G401 (cell line): ENCODE data around the gene FGF4. TPM values are rescaled to one million over a fixed set of nuclear protein-coding genes. Genes with fewer than 3 reads are reported as not detected.

Experiments used
- DNase-seq: peaks from one replicate; pipeline ENCODE4 v3.0.0-alpha.2; 2015; ENCODE audit warnings: low spot score
- in situ Hi-C: cut with HindIII; loops from 2 replicates; pipeline ENCODE4 v1.10.0; 2016; ENCODE audit warnings: low sequenced_read_pairs, mixed read lengths
- total RNA-seq: library from RNA; depleted of rRNA; stranded (reverse); fragments of >200 nt; shearing (Covaris generic); gene quantifications from 2 replicates; pipeline ENCODE4 v1.2.3, GENCODE V29; 2014

Gene FGF4
- total RNA-seq, 1 experiment from 2014 or later, result not detected

DNA sequence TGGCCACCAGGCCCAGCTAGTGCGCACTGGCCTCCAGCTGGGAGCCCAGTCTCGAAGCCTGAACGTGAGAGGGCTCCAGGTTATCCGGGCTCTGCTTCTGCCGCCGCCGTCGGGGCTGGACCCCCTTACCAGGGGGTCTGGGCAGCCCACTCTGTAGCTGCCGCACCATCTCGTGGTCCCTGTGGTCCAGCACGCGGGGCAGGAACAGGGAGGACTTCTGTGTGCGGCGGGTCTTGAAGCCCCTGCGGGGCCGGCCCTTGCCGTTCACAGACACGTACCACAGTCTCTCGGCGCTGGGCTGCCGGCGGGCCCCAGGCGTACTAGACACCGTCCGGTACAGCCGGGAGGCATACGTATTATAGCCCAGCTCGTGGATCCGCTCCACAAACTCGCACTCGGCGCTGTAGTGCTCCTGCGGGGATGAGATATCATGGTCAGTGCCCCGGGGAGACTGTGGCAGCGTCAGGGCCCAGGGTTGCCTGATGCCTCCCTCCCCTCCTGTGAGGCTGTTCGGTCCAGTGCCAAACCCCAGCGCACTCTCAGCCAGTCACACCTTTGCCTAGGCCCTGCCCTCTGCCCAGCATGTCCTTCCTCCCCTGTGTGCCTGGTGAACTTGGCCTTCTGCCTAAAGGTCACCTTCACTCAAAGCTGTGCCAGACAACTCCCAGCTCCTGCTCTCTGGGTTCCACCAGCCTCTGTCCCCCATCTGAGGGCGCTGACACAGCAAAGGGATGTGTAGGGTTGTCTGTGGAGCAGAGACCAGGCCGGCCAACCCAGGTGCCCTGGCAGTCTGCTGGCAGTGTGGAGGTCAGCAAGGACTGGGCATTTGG, 35.4 kb upstream of the FGF4 start:
- in situ Hi-C loops, result no loop called here
- DNase-seq, result no peak

DNA sequence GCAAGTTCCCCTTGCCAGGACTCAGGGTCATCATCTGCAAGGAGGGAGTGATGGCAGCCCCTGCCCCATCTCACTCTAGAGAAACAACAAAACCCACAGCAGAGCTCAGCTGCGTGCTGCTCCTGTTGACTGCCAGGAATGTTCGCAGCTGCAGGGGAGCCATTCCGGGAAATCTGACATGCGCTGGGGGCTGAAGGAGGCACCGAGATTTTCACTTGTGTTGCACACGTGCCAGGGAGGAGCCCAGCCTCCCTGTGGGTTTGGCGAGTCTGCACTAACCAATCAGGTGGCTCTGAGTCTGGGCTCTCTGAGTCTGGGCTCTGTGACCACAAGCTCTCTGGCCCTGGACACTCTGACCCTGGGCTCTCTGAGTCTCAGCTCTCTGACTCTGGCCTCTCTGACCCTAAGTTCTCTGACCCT, 33.5 kb upstream of the FGF4 start:
- no peak for DNase-seq
- in situ Hi-C loops, result no loop called here

DNA sequence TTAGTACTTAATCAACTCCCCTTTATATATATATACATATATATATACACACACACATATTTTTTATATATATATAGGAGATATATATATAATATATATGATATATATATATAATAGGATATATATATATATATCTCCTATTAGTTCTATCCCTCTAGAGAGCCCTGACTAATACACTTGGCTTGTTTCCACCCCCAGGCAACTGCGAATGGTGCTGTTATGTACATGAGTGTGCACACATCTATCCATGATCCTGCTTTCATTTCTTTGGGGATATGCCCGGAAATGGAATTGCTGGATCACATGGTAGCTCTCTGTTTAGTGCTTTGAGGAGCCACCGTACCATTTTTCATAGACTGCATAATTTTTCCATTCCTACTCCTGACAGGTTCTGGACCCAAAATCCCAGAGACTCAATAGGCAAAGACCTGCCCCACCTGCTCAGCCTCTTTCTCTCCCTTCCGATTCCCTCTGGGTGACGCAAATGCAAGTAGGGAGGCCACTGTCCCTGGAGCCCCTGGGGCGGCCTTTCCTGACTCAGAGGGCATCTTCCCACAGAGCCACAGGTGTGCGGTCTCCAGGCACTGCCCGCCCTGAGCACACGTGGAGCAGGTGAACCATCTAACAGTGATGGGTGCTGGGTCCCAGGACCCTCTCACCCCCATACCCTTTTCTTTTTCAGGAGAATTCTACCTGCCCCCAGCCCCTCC, 32.1 kb upstream of the FGF4 start:
- in situ Hi-C loops, result no loop called here
- no peak for DNase-seq

DNA sequence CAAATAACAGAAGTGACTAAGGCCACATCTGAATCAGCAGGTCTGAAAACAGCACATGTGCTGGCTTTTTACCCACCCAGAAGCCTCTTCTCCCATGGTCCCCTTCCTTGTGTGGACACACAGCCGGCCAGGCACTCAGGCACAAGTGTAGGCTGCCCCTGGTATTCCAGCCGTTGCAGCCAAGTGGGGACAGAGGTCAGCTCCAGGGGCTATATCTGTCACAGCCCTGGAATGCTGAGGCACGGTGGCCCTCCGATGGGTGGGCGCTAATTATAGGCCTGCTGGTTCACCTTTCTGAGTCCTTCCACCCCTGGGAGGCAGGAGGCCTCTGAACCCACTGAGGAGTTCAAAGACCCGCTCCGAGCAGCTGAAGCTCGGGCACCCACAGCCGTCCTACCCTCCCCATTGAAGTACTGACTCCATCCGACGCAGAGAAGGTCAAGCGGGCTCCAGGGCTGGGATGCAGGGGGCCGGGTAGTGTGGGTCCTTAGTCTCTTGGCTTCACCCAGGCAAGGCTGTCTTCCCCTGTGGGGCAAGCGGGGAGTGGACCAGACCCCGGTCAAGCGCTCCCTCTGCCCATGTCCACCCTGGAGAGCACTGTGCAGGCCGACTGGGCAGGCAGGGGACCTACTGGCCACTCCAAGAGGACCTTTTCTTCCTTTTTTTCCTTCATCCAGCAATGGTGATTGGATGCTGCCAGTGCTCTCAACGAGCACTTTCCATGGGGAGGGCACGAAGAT, 29.8 kb upstream of the FGF4 start:
- in situ Hi-C loops, result no loop called here
- no peak for DNase-seq

DNA sequence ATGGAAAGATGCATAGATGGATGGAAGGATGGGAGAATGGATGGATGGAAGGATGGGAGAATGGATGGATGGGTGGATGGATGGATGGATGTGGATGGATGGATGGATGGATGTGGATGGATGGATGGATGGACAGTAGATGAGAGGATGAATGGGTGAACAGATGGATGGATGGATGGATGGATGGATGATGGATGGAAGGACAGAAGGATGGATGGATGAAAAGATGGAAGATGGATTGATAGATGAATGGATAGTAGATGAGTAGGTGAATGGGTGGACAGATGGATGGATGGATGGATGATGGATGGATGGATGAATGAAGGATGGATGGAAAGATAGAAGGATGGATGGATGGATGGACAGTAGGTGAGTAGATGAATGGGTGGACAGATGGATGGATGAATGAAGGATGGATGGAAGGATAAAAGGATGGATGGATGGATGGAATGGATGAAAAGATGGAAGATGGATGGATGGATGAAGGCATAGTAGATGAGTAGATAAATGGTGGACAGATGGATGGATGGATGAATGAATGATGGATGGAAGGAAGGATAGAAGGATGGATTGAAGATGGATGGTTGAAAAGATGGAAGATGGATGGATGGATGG, 28.6 kb upstream of the FGF4 start:
- DNase-seq, result no peak
- in situ Hi-C loops, result no loop called here

DNA sequence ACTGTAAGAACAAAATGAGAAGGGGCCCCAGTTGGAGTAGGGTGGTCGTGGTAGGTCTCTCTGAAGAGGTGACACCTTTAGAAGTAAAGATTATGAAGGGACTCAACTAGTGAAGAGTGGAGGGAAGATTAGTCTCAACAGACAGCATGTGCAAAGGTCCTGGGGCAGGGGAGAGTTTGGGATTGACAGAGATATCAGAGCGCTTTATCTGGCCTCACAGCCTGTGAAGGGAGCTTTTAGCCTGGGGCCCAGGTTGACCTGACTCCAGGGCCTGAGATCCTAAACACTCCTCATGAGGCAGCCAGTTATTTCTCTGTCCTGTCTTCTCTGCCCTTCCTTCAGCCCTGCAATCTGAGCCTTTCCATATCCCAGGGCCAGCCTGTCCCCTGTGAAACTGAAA, 27.9 kb upstream of the FGF4 start:
- no peak for DNase-seq
- in situ Hi-C loops, result no loop called here

DNA sequence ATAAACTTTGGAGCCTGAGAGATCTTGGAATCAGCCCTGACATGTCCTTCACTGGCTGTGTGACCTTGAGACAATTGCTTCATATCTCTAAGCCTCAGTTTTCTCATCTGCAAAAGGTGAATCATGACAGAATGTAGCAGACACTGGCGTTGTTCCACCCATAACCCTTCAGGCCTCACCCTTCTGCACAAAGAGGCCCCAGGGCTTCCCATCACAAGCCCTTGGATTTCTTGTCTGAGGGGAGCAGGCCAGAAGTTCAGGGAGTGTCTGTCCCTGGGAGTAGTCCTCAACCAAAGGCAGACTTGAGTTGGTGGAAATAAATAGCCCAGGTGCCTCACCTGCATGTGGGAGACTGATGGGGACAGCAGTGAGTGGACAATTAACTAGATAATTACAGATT, 27.4 kb upstream of the FGF4 start:
- in situ Hi-C loops, result no loop called here
- DNase-seq, result no peak

DNA sequence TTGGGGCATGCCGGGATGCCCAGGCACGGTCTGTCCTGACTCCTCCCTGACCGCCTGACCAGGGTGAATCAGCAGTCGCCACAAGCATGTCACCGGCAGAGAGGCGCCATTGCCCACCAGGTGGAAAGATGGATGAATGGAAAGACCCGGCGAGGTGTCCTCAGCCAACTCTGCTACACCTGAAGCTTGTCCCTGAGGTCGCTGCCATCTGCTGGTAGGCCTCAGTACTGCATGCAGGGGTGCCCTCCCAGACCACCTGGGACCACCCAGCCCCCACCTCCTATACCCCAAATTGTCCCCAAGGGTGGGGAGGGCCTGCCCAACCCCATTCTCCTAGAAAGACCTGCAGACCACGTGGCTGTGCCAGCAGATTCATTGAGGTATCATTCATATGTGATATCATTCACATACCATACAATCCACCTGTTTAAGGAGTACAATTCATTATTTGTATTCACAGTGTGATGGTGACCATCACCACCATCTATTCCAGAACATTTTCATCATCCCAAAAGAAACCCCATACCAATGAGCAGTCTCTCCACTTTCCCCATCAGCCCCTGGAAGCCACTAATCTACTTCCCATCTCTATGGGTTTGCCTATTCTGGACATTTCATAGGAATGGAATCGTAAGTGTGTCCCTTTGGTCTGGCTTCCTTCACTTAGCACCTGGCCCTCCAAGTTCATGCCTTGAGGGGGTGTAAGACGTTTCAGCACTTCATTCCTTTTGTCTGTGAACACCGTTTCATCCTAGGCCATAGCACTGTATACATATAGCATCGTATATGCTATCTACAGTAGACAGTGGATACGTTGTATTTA, 26.6 kb upstream of the FGF4 start:
- no peak for DNase-seq
- in situ Hi-C loops, result no loop called here

DNA sequence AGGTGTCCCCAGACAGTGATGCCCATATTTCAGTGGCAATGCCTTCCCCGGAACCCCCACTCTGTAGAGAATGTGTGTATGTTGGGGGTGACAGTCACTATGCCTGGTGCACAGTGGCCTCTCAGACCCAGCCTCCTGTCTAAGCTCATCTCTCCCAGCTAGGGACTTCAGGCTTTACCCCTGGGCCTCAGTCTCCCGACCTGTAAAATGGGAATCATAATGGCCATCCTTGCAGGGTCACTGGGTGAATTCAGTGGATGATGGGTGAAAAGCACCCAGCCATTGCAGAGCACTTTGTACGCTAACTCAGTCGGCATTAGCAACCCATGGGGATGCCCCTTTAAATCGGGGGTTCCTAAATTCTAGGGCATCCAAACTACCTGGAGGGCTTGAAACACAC, 25.1 kb upstream of the FGF4 start:
- in situ Hi-C loops, result no loop called here
- no peak for DNase-seq

DNA sequence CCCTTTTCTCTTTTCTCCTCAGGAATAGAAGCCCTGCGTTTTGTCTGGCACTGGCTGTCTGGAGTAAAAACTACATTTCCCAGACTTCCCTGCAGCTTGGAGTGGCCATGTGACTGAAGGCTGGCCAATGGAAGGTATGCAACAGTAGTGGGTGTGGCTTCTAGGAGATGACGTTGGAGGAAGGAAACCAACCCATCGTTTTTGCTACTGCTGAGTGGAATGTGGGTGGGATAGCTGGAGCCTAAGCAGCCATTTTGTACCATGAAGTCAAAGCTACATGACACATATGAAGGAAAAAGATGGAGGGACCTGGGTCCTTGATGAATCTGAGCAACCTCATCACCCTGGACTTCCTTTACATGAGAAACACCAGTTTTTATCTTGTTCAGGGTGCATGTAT, 24.4 kb upstream of the FGF4 start:
- in situ Hi-C loops, result no loop called here
- DNase-seq, result peak; percentile 83

DNA sequence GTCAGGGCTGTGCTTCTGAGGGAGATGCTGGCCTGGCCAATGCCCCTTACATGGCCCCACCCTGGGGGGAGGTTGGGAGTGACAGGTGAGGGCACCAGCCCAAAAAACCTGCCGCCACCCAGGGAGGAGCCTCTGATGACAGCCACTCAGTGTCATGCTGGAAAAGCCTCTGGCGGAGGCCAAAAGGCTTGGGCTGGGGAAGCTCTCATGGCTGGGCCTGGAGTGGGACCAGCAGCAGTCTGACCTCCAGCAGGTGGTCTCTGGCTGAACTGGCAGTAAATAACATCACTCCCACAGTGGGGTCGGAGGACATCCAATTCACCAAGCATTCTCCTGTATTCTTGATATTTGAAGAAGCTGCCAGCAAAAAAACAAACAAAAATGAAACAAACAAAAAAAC, 24.0 kb upstream of the FGF4 start:
- in situ Hi-C loops, result no loop called here
- DNase-seq, result peak; percentile 58

DNA sequence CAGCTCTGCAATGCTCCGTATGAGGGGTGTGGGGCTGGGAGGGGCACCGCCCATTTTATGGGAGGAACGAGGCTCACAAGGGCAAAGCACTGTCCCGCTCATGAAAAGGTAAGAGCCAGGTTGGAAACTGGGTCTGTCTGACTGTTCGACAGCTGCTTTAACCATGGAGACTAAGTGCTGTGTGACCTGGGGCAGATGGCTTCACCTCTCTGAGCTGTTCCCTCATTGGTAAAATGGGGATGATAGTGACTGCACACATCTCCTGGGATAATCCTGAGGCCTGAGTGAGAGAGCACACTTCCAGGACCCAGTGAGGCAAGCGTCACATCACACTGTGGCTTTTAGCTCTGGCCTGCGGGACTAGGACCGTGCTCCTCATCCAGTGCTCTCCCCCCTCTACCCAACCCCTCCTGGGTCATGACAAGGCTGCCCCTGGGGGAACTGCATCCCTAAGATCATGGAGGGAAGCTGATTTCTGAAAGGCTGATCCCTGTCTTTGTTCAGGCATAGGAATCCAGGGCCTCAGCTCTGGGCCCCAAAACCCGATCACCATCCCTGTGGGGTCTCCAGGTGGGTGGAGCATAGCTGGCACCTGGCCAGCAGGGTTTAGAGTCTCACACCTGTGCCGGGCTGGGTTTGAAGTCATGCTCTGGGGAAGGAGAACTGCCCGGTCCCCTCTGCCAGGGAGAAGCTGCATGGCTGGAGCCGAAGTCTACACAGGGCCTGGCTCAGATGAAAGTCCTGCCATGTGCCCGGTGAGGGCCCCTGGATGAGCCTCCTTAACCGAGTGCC, 22.8 kb upstream of the FGF4 start:
- DNase-seq, result peak; percentile 40
- in situ Hi-C loops, result no loop called here

DNA sequence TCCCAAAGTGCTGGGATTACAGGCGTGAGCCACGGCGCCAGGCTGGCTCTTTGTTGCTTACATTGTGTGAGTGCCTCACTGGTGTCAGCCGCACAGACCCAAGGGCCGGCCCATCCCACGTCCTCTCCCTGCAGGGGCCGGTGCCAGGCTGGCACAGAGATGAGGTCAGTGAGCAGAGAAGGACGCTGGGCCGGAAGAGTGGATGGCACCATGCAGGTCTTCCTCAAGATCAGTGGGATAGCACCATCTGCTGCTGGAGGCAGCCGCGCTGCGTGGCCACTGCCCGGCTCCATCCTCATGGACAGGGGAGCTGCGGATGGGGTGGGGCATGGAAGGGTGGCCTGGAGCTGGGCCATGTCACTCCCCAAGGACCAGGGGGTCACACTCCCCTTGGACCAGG, 22.0 kb upstream of the FGF4 start:
- in situ Hi-C loops, result no loop called here
- DNase-seq, result peak; percentile 96

DNA sequence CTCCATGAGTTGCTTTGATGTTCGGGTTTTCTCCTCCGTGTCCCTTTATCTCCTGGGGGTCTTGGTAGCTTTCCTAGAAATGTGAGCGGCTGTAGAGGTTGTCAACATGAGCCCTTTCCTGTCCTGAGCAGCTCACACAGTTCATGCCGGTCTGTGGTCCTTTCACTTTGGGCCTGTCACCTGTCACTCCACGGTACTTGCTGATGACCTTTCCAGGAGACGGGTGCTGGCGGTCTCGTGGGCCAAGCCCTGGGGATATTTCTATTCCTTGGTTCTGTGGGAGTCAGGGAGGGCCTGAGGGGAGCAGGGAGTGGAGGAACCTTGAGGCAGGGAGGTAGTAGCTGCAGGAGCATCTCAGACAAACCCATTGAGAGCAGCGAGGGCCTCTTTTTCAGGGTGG, 20.9 kb upstream of the FGF4 start:
- in situ Hi-C loops, result no loop called here
- no peak for DNase-seq

DNA sequence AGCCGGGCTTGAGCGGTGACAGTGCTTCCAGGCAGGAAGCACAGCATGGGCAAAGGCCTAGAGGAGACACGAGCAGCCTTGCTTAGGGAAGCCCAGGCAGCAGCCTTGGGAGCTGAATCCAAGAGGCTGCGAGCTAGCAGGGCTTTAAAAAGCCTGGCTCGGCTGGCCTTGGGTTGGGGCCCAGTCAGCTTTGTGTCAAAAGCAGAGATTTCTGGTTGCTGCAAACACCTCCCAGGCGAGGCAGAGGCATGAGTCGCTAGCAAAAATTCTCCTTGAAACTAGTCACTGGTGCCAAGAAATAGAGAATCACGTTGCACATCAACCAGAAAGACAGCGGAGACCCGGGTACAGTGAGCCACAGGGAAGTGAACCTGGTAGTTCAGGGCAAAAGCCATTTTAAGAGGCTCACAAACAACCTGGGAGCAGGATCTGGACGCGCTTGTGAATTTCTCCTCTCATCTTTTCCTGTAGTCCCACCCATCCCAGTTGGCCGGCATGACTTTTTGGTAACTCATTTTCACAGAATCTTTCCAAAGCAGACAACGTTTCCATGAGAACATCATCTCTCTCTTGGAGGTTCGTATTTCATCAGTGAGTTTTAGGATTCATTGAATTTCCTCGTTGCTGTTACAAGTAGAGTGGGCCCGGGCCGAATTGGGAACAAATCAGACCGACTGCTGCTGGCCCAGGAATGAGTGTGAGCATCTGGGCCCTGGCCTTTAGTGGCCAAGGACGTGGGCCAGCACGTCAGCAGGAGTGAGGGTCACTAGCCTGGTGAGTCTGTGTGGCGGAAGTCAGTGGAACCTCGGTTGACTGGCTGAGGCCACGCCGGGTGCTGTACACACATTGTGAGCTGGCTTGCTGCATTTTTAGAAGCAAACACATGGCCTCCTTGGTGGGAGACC, 16.4 kb upstream of the FGF4 start:
- peak; percentile 73 for DNase-seq
- in situ Hi-C loops, result no loop called here

DNA sequence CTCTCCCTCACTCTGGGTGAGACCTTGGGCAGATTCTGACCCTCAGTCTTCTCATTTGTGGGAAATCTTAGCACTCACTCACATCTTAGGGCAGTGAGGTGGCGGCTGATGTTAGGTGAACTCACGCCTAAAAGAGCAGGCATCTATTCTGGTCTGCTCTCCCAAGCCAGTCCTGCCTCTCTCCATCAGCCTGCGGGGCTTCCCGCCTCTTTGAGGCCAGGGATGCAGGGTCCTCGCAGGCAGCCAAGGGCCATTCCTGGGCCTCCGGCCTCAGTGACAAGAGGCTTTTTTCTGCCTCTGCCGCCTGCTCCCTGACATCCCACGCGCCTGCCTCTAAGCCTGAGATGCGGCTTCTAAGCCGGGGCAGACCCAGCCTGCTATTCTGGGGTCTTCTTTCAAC, 13.8 kb upstream of the FGF4 start:
- no peak for DNase-seq
- in situ Hi-C loops, result no loop called here

DNA sequence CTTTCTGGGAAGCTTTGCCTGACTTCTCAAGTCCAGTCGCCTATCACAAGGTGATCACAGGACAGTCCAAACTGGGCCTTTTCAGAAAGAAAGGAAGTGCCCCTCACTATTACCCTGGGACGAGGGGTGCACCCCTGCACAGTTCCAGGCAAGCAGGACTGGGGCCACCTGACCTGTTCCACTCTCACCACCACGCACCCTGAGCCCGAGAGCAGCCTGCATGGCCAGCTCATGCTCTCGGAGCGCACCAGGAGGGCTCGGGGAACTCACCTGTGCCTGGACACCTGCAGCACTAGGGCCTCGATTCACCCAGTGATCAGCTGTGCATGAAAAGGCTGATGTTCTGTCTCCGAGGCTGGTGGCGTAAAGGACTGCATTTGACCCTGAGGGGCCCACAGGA, 12.8 kb upstream of the FGF4 start:
- DNase-seq, result no peak
- in situ Hi-C loops, result no loop called here
